SU-DHL-6 (cell line): ENCODE data around the gene OR6B2.
"Not testable (repeated sequence)": the region's sequence is repeated elsewhere in the genome, so short reads cannot be mapped to it uniquely, and the experiment has no call there.

Source experiments
- H2AFZ ChIP-seq: fragments of 200-600 bp; sonication (generic); 2 replicates; pipeline ENCODE4 v1.6.1; 2014; ENCODE audit warnings: low read depth, mild to moderate bottlenecking, moderate library complexity, mixed read lengths, antibody characterized with exemption, low read length; ENCODE audit not compliant: severe bottlenecking
- H3F3A ChIP-seq: fragments of 200-600 bp; shearing (Covaris generic); 2 replicates; pipeline ENCODE4 v1.6.0; 2016; ENCODE audit warnings: antibody characterized with exemption, mild to moderate bottlenecking; ENCODE audit not compliant: insufficient read depth
- H3K27ac ChIP-seq: fragments of 200-600 bp; sonication (generic); 2 replicates; pipeline ENCODE4 v1.5.1; 2016; ENCODE audit warnings: low read depth, mild to moderate bottlenecking, low read length, moderate library complexity, mixed read lengths
- H3K27me3 ChIP-seq: fragments of 200-600 bp; sonication (generic), shearing (Covaris generic); 2 replicates; pipeline ENCODE4 v1.6.0; 2014; ENCODE audit warnings: mild to moderate bottlenecking, low read length
- H3K36me3 ChIP-seq: fragments of 200-600 bp; sonication (generic); 2 replicates; pipeline ENCODE4 v1.6.1; 2014; ENCODE audit warnings: mild to moderate bottlenecking, low read length, mixed read lengths
- H3K4me2 ChIP-seq: fragments of 300-600, 200-600 bp; shearing (Covaris generic), sonication (generic); 2 replicates; pipeline ENCODE4 v1.6.0; 2014; ENCODE audit warnings: low read length, low read depth, mild to moderate bottlenecking; ENCODE audit not compliant: poor library complexity, severe bottlenecking
- H3K4me3 ChIP-seq: fragments of 200-600 bp; sonication (generic); 2 replicates; pipeline ENCODE4 v1.5.1; 2014; ENCODE audit warnings: antibody characterized with exemption, low read length, mild to moderate bottlenecking, mixed read lengths; ENCODE audit not compliant: insufficient read depth, poor library complexity, severe bottlenecking
- H3K79me2 ChIP-seq: fragments of 200-600 bp; sonication (generic); 2 replicates; pipeline ENCODE4 v1.6.1; 2014; ENCODE audit warnings: mild to moderate bottlenecking, low read length, moderate library complexity; ENCODE audit not compliant: insufficient read depth
- H3K9ac ChIP-seq: fragments of 200-600 bp; sonication (generic); 2 replicates; pipeline ENCODE4 v1.7.0; 2014; ENCODE audit warnings: mild to moderate bottlenecking, low read length
- H3K9me2 ChIP-seq: fragments of 200-600 bp; sonication (generic); replicated peaks from 2 replicates; pipeline ENCODE4 v1.6.1; 2014; ENCODE audit warnings: low read length; ENCODE audit not compliant: insufficient read depth
- H3K9me3 ChIP-seq: fragments of 200-600 bp; sonication (generic); 2 replicates; pipeline ENCODE4 v1.6.1; 2014; ENCODE audit warnings: low read length, mixed read lengths; ENCODE audit not compliant: insufficient read depth
- H4K20me1 ChIP-seq: fragments of 200-600 bp; sonication (generic); 2 replicates; pipeline ENCODE4 v1.6.1; 2014; ENCODE audit warnings: low read depth, mild to moderate bottlenecking, antibody characterized with exemption, low read length, moderate library complexity, mixed read lengths
- CTCF ChIP-seq: fragments of 200-600 bp; sonication (generic); IDR thresholded peaks from one replicate; pipeline ENCODE4 v1.5.1; 2017; ENCODE audit warnings: antibody characterized with exemption, mild to moderate bottlenecking, low read length, moderate library complexity; ENCODE audit not compliant: insufficient read depth, poor library complexity, severe bottlenecking
- EZH2phosphoT487 ChIP-seq: fragments of 200-600 bp; sonication (generic), shearing (Covaris generic); conservative IDR thresholded peaks from 2 replicates; pipeline ENCODE4 v1.6.1; 2018; ENCODE audit warnings: mild to moderate bottlenecking, antibody characterized with exemption, low read length, moderate library complexity, mixed read lengths

OR6B2 gene

GRCh38 chr2:240050278-240050677 is 20.0 kb upstream of the OR6B2 start:
- Histone ChIP-seq H3K9me3 (no peaks in the 10 kb centered on the region), H3K27me3 (no peaks in the 10 kb centered on the region), H3K27ac (no peak overlapping the region), H3K9ac (no peak overlapping the region), H3K4me2 (no peak overlapping the region), H3K4me3 (no peak overlapping the region), H3K9me2 (no peaks in the 10 kb centered on the region), H2AFZ (no peak overlapping the region), H3K79me2 (no peaks in the 10 kb centered on the region), H4K20me1 (0 out of 2 replicates have a peak, but pooled peaks cover 7% of the 10 kb centered on the region), H3F3A (no peaks in the 10 kb centered on the region), H3K36me3 (no peaks in the 10 kb centered on the region)
- TF ChIP-seq CTCF (no peak), EZH2phosphoT487 (no peak)

- Histone ChIP-seq H3K9me2 (no peaks in the 10 kb centered on the region), H3K9me3 (no peaks in the 10 kb centered on the region), H3K79me2 (no peaks in the 10 kb centered on the region), H4K20me1 (0 out of 2 replicates have a peak, but pooled peaks cover 7% of the 10 kb centered on the region), H3K4me3 (no peak overlapping the region), H3K4me2 (no peak overlapping the region), H3K9ac (no peak overlapping the region), H3K36me3 (no peaks in the 10 kb centered on the region), H3K27me3 (no peaks in the 10 kb centered on the region), H3F3A (no peaks in the 10 kb centered on the region), H2AFZ (no peak overlapping the region), H3K27ac (no peak overlapping the region)
- TF ChIP-seq EZH2phosphoT487 (no peak), CTCF (no peak)
Observed at GRCh38 chr2:240048237-240048636, 18.0 kb upstream of the OR6B2 start.

GRCh38 chr2:240045098-240045497 is 14.9 kb upstream of the OR6B2 start:
- Histone ChIP-seq H3K79me2 (no peaks in the 10 kb centered on the region), H3K27ac (no peak overlapping the region), H3K9ac (no peak overlapping the region), H3K4me2 (no peak overlapping the region), H3F3A (no peaks in the 10 kb centered on the region), H3K9me3 (no peaks in the 10 kb centered on the region), H4K20me1 (0 out of 2 replicates have a peak, but pooled peaks cover 7% of the 10 kb centered on the region), H3K9me2 (no peaks in the 10 kb centered on the region), H3K4me3 (no peak overlapping the region), H2AFZ (no peak overlapping the region), H3K27me3 (no peaks in the 10 kb centered on the region), H3K36me3 (no peaks in the 10 kb centered on the region)
- TF ChIP-seq CTCF (no peak), EZH2phosphoT487 (no peak)

- H3F3A ChIP-seq, H3K27me3 ChIP-seq, H3K4me2 ChIP-seq, H3K79me2 ChIP-seq, H2AFZ ChIP-seq, H3K4me3 ChIP-seq, H3K27ac ChIP-seq, H3K9me3 ChIP-seq, H3K9me2 ChIP-seq, H3K36me3 ChIP-seq, H3K9ac ChIP-seq, H4K20me1 ChIP-seq: not testable (repeated sequence)
Observed at GRCh38 chr2:240044096-240044495, 13.9 kb upstream of the OR6B2 start.
